ENCODE results near the gene TSR3.
A peak's percentile ranks its signal among the peaks of the same experiment; 100 is the strongest.

TSR3 gene

GRCh38 chr16:1335996-1336395, 15.7 kb downstream of the TSR3 start:
- TF ChIP-seq TEAD4 (IDR thresholded peaks at IDR 0.05) = no peak
- no peak for TF ChIP-seq EP300 (IDR thresholded peaks at IDR 0.05; ENCODE audit: borderline replicate concordance)
- no peak for TF ChIP-seq FOXM1 (IDR thresholded peaks at IDR 0.05; ENCODE audit: borderline replicate concordance, low read depth)
- TF ChIP-seq CREB1 (IDR thresholded peaks at IDR 0.05; ENCODE audit: low read depth) = no peak

GRCh38 chr16:1335211-1335971, 16.3 kb downstream of the TSR3 start:
- TF ChIP-seq USF1 (IDR thresholded peaks at IDR 0.05) (no peak), CEBPB (IDR thresholded peaks at IDR 0.05) (no peak), TCF12 (IDR thresholded peaks at IDR 0.05; ENCODE audit: low read depth) (no peak), FOXM1 (IDR thresholded peaks at IDR 0.05; ENCODE audit: borderline replicate concordance, low read depth) (no peak), NFIC (IDR thresholded peaks at IDR 0.05) (no peak), TAF1 (IDR thresholded peaks at IDR 0.05; ENCODE audit: low read depth) (0 out of 2 replicates have a peak, but pooled peaks have one; percentile 25), CREB1 (IDR thresholded peaks at IDR 0.05; ENCODE audit: low read depth) (no peak), REST (IDR thresholded peaks at IDR 0.05; ENCODE audit: low read depth) (no peak)

- no peak for TF ChIP-seq RAD21 (IDR thresholded peaks at IDR 0.05; ENCODE audit: low read depth)
- no peak for TF ChIP-seq CREB1 (IDR thresholded peaks at IDR 0.05; ENCODE audit: low read depth)
- TF ChIP-seq TCF12 (IDR thresholded peaks at IDR 0.05; ENCODE audit: low read depth) = no peak
- TF ChIP-seq FOXM1 (IDR thresholded peaks at IDR 0.05; ENCODE audit: borderline replicate concordance, low read depth) = no peak
Measured at GRCh38 chr16:1334739-1335138, 16.9 kb downstream of the TSR3 start.

GRCh38 chr16:1333854-1334700, 17.6 kb downstream of the TSR3 start:
- TF ChIP-seq RAD21 (IDR thresholded peaks at IDR 0.05; ENCODE audit: low read depth) (no peak), YY1 (IDR thresholded peaks at IDR 0.05; ENCODE audit: low read depth) (no peak), TEAD4 (IDR thresholded peaks at IDR 0.05) (no peak), CEBPB (IDR thresholded peaks at IDR 0.05) (no peak), ZBTB7A (IDR thresholded peaks at IDR 0.05; ENCODE audit: low read depth) (0 out of 2 replicates have a peak, but pooled peaks have one; percentile 25), FOXM1 (IDR thresholded peaks at IDR 0.05; ENCODE audit: borderline replicate concordance, low read depth) (no peak), MAX (IDR thresholded peaks at IDR 0.05) (no peak)

- no peak for TF ChIP-seq TEAD4 (IDR thresholded peaks at IDR 0.05)
- TF ChIP-seq ZBTB7A (IDR thresholded peaks at IDR 0.05; ENCODE audit: low read depth) = peak; percentile 81
- no peak for TF ChIP-seq TCF12 (IDR thresholded peaks at IDR 0.05; ENCODE audit: low read depth)
- no peak for TF ChIP-seq EP300 (IDR thresholded peaks at IDR 0.05; ENCODE audit: borderline replicate concordance)
- TF ChIP-seq TAF1 (IDR thresholded peaks at IDR 0.05; ENCODE audit: low read depth) = peak; percentile 25; the same call in 1 of the 2 replicates
- TF ChIP-seq USF1 (IDR thresholded peaks at IDR 0.05) = no peak
- no peak for TF ChIP-seq REST (IDR thresholded peaks at IDR 0.05; ENCODE audit: low read depth)
Measured at GRCh38 chr16:1333149-1333812, 18.4 kb downstream of the TSR3 start, which contains the start of gene BAIAP3. Gene BAIAP3, plus strand, starts transcription at chr16:1333645. Its CDS starts 4,905 bp downstream, at chr16:1338550.

GRCh38 chr16:1332618-1333148, 19.0 kb downstream of the TSR3 start:
- TF ChIP-seq EP300 (IDR thresholded peaks at IDR 0.05; ENCODE audit: borderline replicate concordance) (no peak), RAD21 (IDR thresholded peaks at IDR 0.05; ENCODE audit: low read depth) (no peak), CEBPB (IDR thresholded peaks at IDR 0.05) (no peak), USF1 (IDR thresholded peaks at IDR 0.05) (no peak), ZBTB7A (IDR thresholded peaks at IDR 0.05; ENCODE audit: low read depth) (no peak), MAX (IDR thresholded peaks at IDR 0.05) (no peak), CREB1 (IDR thresholded peaks at IDR 0.05; ENCODE audit: low read depth) (no peak), TCF12 (IDR thresholded peaks at IDR 0.05; ENCODE audit: low read depth) (no peak), EGR1 (IDR thresholded peaks at IDR 0.05) (no peak), REST (IDR thresholded peaks at IDR 0.05; ENCODE audit: low read depth) (no peak), FOXM1 (IDR thresholded peaks at IDR 0.05; ENCODE audit: borderline replicate concordance, low read depth) (no peak), TEAD4 (IDR thresholded peaks at IDR 0.05) (no peak), NFIC (IDR thresholded peaks at IDR 0.05) (no peak), YY1 (IDR thresholded peaks at IDR 0.05; ENCODE audit: low read depth) (no peak), TAF1 (IDR thresholded peaks at IDR 0.05; ENCODE audit: low read depth) (no peak)

All from Ishikawa (cell line).